Activated CD4-positive, alpha-beta T cell treated with anti-CD3 and anti-CD28 coated beads for 1 hour (primary cell): Measurements from ENCODE around the gene ZMYND8.
A peak's percentile ranks its signal among the peaks of the same experiment; 100 is the strongest.
"Not testable (repeated sequence)": the region's sequence is repeated elsewhere in the genome, so short reads cannot be mapped to it uniquely, and the experiment has no call there.

Source experiments
- DNase-seq: peaks from one replicate; pipeline ENCODE4 v3.0.0-alpha.2; 2020

Gene ZMYND8

DNA sequence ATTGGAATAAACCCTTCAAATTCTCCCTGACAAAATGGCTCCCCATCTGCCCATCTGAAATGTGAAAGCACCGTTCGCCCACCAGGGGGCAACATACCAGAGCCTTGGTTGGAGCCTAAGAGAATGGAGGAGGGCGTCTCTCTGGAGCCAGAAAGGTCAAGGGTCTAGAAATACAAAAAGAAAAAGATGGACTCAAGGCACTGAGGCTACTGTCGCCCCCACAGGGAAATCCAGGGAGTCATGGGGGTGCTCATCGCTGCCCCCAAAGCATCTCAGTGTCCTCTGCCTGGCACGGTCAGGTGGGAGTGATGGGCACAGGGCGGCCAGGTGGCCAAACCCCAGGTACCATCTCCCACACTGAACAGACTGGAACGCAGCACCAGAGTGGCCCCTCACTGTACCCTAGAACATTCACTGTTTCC is 136.3 kb downstream of the ZMYND8 start:
- DNase-seq = peak; percentile 26

DNA sequence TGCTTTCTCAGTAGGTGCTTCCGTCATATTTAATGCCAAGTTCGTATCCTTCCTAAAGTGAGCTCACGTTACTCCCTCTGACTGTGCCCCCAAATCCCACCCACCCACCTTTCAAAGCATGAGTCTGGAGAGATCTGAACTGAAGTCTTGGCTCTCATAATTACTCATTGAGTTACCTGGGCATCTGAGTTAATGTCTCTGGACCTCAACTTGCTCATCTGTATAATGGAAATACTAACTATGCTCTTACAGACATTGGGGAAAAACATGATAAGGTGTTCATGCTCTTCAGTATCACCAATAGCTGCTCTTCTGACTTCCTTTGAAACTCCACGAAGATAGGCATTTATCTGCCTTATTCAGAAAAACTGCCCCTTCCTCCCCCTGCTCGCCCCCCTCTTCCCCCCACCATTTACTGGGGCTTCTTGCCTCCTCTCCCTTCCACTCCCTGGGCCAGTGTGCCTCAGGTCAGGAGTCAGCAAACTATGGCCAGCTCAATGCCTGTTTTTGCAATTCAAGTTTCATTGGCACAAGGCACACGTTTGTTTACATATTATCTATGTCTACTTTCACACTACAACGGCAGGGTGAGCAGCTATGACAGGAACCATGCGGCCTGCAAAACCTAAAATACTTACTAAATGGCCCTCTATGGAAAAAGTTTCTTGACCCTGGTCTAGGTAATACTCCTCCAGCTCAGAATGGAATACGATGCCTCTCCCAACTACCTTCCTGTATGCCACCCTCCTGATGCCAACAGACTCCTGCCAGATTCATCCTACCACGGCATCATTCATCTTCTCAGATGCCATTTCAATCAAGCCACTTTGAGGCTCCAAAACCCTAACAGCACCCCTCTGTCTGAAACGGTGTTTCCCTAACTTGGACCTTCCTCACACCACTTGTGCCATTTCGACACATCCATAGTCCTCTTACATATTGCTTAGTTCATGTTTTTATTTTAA is 138.7 kb downstream of the ZMYND8 start:
- no peak for DNase-seq

DNA sequence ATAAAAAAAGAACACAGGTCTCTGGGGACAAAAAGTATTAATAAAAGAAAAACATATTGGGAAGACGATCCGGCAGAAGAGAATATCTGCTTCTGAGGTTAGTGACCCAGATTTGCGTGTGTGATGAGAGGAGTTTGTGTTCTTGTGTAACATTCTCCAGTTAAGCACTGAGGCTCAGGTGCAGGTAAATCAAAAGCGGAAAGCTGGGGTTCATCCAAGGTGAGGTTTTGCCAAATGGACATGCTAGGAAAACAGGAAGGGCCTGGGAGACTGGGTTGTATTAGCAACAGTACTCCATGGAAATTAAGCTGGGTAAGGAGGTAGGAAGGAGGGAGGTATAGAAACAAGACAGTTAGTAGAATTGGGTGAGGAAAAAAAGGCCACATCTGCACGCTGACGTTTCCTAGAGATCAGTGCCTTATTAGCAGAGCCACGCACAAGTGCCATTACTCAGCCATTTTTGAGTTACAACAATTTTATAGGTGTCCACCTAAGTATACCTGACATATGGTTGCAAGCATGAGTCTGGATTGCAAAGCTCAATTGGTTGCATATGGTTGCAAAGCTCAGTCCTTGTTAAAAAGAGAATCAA is 139.6 kb downstream of the ZMYND8 start:
- no peak for DNase-seq

DNA sequence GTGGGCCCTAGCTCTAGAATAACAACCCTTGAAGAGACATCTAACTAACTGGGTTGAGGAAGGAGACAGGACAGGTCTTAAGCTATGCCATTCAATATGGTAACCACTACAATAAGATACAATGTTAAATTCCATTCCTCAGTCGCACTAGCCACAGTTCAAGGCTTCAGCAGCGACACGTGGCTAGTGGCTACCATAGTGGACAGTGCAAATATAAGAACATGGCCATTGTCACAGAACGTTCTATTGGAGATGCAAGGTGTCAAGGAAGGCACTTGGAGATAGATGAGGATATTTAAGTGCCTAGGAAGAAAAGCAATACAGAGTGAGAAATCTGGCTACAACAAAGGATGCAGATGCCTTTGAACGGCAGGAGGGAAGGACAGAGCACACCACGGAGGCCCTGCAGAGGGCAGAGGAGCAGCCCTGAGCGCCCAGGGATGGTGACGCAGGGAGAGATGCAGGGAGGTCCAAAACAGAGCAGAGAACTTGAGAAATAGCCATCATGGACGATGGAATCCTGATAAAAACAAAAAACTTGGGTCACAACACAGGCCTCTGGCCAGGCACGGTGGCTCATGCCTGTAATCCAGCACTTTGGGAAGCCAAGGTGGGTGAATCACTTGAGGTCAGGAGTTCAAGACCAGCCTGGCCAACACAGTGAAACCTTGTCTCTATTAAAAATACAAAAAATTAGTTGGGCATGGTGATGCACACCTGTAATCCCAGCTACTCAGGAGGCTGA is 140.7 kb downstream of the ZMYND8 start:
- no peak for DNase-seq

DNA sequence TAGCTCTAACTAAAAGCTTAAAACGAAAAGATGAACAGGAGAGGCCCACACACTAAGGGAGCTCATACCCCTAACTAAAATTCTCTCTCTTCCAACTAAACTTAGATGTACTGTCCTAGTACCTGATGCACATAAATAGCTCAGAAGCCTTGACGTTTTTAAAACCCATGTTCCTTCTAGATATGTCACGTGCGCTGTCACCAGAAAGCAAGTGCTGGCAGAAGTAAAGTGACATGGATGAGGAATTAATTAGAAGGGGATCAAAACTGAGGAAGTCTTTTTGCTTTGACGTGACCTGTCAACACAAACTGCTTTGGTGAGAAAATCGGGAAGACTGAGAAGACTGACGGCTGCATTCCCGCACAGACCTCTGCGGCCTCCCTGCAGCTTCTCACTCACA is 142.5 kb downstream of the ZMYND8 start:
- no peak for DNase-seq

DNA sequence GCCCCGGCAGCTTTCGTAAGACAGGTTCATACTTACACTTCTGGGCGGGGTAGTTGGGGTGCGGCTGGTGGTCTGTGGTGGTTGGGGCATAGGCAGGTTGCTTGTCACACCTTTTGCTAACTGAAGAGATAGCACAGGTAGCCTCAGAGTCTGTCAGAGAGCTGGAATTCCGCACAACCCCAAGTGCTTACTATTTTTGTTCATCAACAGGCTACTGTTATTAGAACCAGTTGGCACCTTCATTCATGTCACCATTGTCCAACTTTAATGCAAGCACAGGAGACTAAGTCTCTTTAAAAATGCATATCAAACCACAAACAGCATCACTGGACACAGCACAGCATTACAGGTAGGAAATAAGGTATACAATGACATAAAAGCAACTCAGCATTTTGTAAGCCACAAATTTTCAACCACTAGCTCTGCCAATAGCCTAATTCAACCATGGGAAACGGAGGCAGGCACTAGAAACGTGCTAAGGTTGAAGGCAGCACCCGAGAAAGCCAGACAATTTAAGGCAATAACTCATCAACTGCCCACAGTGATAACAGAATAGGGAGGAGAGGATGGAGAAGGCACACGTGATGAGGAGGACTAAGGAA is 143.8 kb downstream of the ZMYND8 start:
- DNase-seq = no peak

DNA sequence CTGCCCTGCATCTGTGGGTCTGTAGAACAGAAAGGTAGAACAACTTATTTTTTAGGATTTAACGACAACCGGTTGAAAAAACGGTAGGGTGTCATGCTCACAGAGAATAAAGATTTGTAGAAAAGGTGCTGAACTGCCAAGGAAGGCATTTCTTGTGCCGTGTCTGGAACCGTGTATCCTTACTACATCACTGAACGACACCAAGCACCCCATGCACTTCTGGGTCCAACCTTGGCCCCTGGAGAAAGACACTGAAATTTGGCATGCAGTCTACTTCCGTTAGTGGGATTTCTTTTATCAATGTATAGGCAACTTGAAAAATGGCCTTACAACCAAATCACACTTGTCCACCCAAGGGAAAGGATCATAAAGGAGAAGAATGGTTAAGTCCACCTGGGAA is 145.5 kb downstream of the ZMYND8 start:
- DNase-seq = no peak

DNA sequence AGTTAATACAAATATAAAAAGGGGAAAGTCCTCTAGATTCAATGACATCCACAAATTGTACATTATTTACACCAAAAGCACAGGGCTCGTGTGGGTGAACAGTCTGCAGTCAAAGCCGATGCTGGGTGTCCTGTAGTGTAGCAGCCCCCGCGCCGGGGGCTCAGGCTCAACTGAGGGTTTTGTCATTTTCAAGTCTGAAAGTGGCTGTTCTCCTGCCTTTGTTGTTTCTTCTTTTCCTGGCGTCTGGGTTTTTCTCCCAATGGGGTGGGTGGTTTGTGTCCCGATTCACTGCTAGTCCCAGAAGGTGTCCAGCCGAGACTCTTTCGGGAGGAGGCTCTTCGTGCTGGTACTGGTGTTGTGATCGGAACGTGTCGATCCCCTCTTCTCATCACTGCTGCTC is 146.0 kb downstream of the ZMYND8 start:
- DNase-seq = no peak

DNA sequence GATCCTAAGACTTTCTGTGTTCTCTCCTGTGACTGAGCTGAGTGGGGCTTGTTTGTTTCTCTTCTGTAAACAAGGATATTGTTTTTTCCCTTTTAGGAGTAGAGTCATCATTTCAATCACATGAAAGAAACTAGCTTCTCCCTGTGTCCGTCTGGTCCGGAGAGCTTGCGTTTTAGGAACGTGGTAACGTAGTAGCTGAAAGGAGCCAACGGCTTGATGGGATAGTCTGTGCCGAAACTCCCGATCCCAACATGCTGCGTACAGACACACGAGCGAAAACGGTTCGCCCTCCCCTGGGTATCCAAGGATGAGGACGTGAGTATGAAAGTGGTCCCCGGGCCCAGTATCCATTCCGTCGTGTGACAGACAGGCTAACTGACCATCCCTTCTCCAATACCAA is 146.5 kb downstream of the ZMYND8 start:
- no peak for DNase-seq

DNA sequence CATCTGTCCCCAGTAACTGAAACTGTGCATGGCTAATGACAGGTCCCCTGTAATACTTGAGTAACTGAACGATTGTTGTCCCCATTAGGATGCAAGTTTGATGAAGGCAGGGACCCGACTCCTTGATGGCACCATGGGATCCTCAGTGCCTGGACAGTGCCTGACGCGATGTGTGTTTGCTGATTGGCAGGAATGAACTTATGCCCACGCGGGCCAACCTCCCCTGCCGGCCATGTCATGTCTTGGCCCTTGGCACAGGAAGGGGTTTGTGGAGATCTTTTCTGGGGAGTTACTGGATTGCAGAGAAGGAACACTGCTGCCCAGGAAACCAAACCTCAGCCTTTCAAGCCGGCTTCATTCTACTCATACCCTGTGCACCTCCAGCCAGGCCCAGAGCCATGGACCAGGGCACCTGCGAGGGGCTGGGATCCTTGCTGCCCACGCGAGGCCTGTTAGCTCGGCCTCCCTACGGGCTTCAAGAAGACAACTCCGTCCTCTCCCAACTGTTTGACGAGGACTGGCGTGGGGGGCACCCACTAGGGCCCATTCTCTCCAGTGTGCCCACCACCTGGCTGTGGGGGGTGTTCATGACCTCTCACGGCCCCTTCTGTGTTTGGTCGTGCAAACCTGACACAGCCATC is 147.8 kb downstream of the ZMYND8 start:
- DNase-seq = no peak

DNA sequence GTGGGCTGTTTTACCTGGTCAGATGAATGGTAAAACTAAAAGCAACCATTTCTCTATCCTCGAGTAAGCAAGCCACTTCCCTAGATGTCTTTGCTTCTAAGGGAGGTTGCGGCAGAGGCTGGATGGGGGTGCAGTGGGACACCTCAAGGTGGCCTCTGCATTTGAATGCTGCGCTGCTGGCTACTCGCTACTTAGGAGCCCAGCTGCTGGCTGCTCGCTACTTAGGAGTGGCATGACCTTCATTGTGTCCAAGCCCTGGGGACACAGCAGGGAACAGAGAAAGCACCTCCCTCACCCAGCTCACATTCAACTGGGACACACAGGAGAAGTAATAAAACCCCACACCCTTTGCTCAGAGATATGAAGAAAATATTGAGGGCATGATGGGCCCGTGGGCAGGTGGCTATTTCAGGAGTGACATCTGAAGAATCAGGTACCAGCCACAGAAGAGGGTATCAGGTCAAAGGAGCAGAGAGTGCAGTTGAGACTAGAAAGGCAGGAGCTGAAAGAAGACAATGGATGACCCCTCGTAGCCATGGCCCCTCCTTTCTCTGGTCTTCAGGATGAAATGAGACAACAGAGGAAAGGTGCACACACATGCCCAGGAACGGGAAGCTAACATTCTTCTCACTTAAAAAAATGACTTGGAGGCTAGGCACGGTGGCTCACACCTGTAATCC is 149.4 kb downstream of the ZMYND8 start:
- no peak for DNase-seq

DNA sequence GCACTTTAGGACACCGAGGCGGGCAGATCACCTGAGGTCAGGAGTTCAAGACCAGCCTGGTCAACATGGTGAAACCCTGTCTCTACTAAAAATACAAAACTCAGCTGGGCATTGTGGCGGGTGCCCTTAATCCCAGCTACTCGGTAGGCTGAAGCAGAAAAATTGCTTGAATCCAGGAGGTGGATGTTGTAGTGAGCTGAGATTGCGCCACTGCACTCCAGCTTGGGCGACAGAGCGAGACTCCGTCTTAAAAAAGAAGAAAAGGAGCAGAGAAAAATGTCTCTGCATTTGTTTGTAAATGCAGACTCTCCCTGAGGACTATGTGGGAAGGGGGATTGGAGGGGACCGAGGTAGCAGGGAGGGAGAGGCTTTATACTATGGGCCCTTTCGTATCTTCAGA is 149.9 kb downstream of the ZMYND8 start:
- DNase-seq = not testable (repeated sequence)

DNA sequence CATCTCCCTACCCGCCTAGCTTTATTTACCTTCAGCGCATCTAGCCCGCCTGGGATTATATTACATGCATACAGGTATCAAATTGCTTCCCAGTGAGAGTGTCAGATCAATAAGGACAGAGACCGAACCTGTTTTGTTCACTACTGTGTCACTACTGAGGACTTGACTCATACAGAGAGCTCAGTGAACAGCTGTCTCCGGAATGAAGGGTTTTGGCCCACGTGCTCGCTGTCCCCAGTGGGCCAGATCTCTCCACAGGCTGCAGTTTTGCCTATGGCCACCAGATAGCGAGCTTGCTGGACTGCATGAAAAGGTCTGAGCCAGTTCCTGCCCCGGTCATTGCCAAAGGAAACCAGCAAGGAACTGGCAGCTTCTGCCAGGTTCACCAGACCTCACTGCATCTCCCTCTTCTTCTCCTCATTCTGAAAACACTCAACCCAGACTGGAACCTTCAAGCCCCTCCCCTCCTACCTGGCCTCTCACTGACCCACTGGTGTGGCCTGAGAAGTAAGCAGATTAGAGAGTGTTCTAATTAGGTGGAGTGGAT is 150.8 kb downstream of the ZMYND8 start:
- DNase-seq = no peak

DNA sequence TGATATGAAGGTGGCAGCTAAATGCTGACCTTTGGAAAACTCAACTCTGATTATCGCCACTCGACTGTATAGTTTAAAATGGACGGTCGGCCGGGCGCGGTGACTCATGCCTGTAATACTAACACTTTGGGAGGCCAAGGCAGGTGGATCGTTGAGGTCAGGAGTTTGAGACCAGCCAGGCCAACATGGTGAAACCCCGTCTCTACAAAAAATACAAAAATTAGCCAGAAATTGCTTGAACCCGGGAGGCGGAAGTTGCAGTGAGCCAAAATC is 151.7 kb downstream of the ZMYND8 start:
- DNase-seq = not testable (repeated sequence)

DNA sequence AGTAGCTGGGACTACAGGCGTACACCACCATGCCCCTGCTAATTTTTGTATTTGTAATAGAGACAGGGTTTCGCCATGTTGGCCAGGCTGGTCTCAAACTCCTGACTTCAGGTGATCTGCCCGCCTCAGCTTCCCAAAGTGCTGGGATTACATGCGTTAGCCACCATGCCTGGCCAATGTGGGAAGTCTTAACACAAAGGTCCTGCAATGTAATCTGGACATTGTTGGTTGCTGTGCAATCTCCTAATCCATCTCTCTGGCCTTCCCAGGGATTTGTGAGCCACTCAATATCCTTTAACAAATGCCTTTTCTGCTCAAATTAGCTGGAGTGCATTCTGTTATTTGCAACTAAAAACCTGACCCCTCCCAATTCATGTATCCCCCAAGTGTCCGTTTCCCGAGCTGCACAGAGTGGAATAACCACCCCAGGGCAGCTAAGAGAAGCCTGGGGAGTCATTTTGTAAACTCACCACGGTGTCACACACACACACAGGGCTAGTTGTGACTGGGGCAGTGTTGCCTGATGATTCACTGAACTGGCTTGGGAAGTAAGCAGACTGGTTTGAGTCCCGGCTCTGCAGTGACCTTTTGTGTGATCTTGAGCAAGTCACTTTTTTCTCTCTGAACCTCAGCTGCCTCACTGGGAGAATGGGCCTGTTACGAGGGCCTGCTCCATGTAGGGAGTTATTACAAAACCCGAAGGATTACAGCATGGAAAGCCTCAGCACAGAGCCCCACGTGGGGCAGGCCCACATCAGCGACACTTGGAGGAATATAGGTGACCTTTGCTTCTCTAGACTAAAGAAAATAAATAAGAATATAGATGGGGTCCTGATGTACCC is 152.3 kb downstream of the ZMYND8 start:
- no peak for DNase-seq

DNA sequence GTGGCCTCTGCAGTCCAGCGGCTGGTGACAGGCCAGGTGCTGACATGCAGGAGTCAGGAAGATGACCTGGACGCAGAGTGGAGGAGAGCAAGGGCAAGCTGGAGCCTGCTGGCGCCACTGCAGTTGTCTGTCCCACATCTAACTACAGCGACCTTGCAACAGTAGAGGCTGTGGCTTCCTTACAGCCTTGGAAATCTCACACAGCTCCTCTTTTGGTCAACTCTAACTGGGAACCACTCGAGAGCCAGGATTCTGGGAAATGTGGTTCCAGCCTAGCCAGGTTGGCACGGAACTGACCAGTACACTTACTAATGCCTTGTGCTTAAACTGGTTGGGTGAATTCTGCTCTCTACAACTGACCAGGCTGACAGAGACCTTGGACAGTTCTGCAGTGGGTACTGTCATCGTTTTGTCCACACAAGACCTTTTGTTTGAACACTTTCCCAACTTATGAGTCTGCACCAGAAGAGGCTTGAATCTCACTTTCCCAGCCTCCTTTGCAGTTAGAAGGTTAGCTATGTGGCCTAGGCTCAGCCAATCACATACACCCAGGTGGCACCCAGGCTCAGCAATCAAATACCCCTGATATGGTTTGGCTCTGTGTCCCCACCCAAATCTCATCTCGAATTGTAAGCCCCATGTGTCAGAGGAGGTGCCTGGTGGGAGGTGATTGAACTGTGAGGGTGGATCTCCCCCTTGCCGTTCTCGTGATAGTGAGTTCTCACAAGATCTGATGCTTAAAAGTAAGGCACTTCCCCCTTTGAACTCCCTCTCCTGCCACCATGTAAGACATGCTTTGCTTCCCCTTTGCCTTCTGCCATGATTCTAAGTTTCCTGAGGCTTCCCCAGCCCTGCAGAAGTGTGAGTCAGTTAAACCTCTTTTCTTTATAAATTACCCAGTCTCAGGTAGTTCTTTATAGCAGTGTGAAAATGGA is 153.5 kb downstream of the ZMYND8 start:
- no peak for DNase-seq

DNA sequence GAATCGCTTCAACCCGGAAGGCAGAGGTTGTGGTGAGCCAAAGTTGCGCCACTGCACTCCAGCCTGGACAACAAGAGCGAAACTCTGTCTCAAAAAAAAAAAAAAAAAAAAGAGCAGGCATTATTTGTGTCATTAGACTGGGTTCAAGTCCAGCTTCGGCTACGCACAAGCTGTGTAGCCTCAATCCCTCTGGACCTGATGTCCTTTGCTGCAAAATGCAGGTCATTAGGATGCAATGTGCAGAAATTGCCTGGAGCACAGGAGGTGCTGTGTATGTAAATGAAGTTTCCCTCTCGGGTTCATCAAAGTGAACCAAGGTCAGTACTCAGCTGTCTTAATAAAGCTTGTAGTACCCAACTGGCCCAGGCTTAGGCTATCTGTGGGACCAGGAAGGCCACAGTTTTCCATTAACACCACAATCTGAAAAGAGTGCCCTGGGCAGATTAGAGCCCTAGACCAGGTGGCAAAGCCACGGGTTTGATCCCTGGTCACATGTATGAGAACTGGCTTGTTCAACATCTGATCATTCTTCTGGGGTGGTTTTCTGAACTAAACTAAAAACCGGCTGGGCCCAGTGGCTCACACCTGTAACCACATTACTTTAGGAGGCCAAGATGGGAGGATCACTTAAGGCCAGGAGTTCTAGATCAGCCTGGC is 155.3 kb downstream of the ZMYND8 start:
- DNase-seq = no peak

DNA sequence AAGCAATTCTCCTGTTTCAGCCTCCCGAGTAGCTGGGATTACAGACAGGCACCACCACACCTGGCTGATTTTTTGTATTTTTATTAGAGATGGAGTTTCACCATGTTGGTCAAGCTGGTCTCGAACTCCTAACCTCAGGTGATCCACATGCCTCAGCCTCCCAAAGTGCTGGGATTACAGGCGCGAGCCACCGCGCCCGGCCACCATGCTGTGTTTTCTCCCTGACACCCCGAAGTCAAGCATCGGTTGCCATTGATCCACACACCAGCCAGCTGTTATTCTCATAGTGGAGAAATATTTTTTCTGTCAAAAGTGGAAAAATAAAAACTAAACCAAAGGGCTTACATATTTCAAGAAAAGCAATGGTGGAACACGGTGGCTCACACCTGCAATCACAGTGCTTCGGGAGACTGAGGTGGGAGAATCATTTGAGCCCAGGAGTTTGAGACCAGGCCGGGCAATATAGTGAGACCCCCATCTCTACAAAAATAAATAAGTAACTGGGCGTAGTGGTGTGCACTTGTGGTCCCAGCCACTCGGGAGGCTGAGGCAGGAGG is 157.4 kb downstream of the ZMYND8 start:
- DNase-seq = no peak

DNA sequence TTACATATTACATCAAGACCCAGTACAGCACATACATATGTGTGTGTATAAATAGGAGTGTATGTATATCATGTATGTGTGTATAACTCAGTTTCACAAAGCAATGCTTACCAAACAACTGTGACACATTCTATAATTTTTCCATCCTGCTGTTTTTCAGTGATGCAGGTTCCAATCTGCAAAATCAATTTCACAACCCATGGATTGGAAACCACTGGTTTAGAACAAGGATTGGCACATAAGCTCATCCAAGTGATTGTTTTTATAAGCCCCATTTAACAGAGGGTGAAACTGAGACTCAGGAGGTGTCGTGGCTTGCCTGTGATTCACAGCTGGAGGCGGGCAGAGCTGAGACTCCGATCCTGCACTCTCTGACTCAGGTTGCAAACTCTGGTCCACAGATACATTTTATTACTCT is 158.2 kb downstream of the ZMYND8 start:
- no peak for DNase-seq
